ENCODE data around the gene DCAF5. TPM values are rescaled to one million over a fixed set of nuclear protein-coding genes. Genes with fewer than 3 reads are reported as not detected.
A peak's percentile ranks its signal among the peaks of the same experiment; 100 is the strongest.

The DCAF5 gene
- total RNA-seq, 1 donor from 2014 or later = 29.9 TPM

DNA sequence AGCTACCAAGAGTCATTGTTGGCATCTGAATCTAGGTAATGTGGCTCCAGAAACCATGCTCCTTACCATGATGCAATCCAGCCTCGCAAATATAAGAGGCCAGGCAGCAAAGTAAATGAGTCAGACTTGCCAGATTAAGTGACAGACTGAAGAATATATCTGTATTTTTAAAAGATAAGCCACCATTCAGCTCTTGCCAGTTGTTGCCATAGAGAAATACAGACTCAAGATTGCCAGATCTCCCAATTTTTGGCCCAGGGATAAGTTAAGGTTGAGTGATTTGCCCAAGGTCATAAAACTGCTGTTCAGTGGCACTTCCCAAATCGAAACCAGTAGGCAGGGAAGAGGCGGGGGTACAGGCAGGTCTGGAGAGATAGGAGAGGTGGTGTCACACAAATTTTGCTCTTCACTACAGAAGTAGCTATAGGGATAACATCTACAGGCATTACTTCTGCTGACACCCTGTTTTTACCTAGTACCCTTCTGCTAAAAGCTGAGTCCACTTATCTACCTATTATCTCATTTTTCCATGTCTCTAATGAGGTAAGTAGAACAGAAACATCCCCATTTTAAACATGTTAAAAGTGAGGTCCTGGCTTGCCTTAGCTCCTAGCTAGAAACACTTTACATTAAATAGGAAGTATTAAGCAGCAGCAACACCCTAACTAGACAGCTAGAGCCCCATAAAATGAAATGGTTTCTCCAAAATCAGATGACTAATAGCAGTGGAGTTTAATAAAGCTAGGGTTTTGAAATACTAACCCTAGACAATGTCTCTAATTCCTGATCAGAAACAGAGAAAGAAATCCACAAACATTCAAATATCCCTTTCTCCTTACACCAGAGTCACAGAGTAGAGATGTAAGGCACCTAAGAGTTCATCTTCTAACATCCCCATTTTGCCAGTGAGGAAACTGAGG lies 19.5 kb downstream of the DCAF5 start:
- no peaks in the 10 kb centered on the region for H3K27me3 Mint-ChIP-seq
- peak overlapping the region; percentile 58 for H3K27ac Mint-ChIP-seq
- intact Hi-C loops (cut with micrococcal nuclease) = loop anchor here (2.0 to 5.0 kb wide), 2 partner anchors 17 to 104 kb away; no protein-coding TSS in a partner anchor
- no peaks in the 10 kb centered on the region for H3K9me3 Mint-ChIP-seq
- H3K36me3 Mint-ChIP-seq (ENCODE audit: low read depth) = peaks cover 7% of the 10 kb centered on the region
- peaks cover 37% of the 10 kb centered on the region for H3K4me1 Mint-ChIP-seq
- H3K4me3 Mint-ChIP-seq = no peak overlapping the region
- DNase-seq = no peak

DNA sequence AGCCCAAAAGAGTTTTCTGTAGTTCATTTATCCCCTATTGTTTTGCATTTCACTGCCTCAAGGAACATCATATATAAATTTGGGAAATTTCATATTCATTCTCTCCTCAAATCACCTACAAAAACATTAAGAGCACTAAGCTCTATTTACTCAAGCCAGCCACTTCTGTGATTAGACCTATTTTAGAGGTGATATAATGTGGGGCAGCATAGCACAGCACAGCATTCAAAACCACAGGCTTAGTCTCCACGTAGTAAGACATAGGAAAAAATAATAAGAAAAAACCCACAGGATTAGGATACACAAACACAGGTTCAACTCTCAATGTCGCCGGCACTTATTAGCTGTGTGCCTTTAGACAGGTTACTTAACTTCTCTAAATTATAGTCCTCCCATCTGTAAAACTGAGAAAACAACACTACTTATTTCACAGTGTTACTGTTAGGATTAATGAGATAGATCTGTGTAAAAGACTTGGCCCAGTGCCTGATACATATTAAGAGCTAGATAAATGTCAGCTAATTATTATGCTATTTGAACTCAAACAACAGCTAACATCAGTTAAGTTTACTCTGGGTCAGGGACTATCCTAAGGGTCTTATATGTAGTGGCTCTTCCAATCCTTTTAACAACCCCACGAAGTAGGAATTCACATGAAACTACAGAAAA lies 20.3 kb downstream of the DCAF5 start:
- peaks cover 31% of the 10 kb centered on the region for H3K4me1 Mint-ChIP-seq
- H3K9me3 Mint-ChIP-seq = no peaks in the 10 kb centered on the region
- H3K27me3 Mint-ChIP-seq = no peaks in the 10 kb centered on the region
- H3K27ac Mint-ChIP-seq = no peak overlapping the region
- peaks cover 5% of the 10 kb centered on the region for H3K36me3 Mint-ChIP-seq (ENCODE audit: low read depth)
- intact Hi-C loops (cut with micrococcal nuclease) = loop anchor here (2.0 to 5.0 kb wide), 2 partner anchors 18 to 105 kb away; no protein-coding TSS in a partner anchor
- H3K4me3 Mint-ChIP-seq = no peak overlapping the region
- DNase-seq = no peak

DNA sequence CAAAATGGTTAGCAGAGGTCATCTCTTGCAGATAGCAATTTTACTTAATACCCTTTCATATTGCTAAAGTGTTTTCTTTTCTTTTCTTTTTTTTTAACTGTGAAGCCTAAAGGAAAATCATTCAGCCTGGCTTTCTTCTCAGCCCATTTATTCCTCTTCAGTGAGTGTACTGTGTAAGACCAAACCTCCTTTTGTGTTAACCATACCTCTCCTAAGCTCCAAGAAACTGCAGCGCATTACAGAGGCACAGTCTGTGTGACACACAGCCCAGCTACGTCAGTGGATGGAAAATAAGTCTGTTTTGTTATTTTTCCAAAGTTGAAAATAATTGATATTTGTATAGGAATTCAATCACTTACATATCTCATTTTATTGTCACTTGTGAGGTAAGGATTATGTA lies 21.7 kb downstream of the DCAF5 start:
- no peaks in the 10 kb centered on the region for H3K27me3 Mint-ChIP-seq
- DNase-seq = no peak
- no peaks in the 10 kb centered on the region for H3K36me3 Mint-ChIP-seq (ENCODE audit: low read depth)
- no peaks in the 10 kb centered on the region for H3K9me3 Mint-ChIP-seq
- intact Hi-C loops (cut with micrococcal nuclease) = loop anchor here (5.0 kb wide), 1 partner anchor 106 kb away; no protein-coding TSS in a partner anchor
- no peak overlapping the region for H3K27ac Mint-ChIP-seq
- H3K4me3 Mint-ChIP-seq = no peak overlapping the region
- peaks cover 26% of the 10 kb centered on the region for H3K4me1 Mint-ChIP-seq

DNA sequence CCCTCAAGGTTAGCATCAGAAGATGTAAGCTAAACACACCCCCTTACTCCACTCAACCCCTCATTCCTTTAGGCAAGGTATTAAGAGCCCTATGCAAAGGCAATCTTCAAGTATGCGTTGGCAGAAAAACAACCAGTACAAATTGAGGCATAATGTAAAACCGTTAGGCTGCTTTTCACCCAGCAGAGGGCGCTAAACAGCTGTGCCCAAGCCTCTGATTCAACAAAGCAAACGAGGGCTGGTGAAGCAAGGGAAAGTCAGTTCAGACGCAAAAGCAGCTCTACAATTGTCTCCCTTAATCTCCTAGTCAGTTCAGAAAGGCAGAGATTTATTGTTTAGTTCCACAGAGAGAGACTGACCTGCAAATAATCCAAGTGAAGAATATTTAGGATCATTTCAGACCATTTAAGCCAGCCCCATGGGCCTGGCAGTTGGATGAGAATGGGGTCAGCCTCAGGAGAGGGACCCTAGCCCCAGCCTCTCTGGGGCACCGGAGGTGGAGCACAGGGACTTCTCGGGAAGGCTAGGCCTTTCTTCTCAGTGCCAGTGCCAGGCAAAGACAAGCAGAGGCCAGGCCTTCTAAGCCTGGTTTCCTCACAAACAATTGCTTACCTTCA lies 23.5 kb downstream of the DCAF5 start:
- no peaks in the 10 kb centered on the region for H3K9me3 Mint-ChIP-seq
- no peak overlapping the region for H3K27ac Mint-ChIP-seq
- H3K36me3 Mint-ChIP-seq (ENCODE audit: low read depth) = no peaks in the 10 kb centered on the region
- H3K4me3 Mint-ChIP-seq = no peak overlapping the region
- H3K27me3 Mint-ChIP-seq = no peaks in the 10 kb centered on the region
- intact Hi-C loops (cut with micrococcal nuclease) = loop anchor here (2.0 to 5.0 kb wide), 2 partner anchors 61 to 333 kb away; partner anchors contain the start of gene EXD2
- peak; percentile 89 for DNase-seq
- H3K4me1 Mint-ChIP-seq = peaks cover 26% of the 10 kb centered on the region

DNA sequence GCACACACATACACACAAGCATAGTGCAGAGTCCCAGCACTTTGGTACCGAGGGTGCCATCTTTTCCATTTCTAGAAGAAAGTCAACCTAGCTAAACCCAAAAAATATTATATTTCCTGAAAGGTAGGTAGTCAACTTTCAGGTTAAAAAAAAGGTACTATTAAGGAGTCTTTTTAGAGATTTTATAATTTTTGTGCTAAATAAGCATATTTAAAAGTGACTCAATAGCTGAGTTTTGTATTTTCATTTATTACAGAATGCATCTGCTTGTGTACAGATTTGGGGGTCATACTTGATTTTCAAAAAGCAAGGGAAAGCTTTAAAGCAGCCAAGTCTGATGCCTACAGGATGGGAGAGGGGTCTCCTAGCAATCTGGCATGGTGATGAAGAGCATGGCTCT lies 34.6 kb downstream of the DCAF5 start:
- H3K9me3 Mint-ChIP-seq = no peaks in the 10 kb centered on the region
- peaks cover 56% of the 10 kb centered on the region for H3K36me3 Mint-ChIP-seq (ENCODE audit: low read depth)
- intact Hi-C loops (cut with micrococcal nuclease) = no loop called here
- DNase-seq = no peak
- no peaks in the 10 kb centered on the region for H3K27me3 Mint-ChIP-seq
- H3K27ac Mint-ChIP-seq = no peak overlapping the region
- no peak overlapping the region for H3K4me3 Mint-ChIP-seq
- H3K4me1 Mint-ChIP-seq = peaks cover 17% of the 10 kb centered on the region

DNA sequence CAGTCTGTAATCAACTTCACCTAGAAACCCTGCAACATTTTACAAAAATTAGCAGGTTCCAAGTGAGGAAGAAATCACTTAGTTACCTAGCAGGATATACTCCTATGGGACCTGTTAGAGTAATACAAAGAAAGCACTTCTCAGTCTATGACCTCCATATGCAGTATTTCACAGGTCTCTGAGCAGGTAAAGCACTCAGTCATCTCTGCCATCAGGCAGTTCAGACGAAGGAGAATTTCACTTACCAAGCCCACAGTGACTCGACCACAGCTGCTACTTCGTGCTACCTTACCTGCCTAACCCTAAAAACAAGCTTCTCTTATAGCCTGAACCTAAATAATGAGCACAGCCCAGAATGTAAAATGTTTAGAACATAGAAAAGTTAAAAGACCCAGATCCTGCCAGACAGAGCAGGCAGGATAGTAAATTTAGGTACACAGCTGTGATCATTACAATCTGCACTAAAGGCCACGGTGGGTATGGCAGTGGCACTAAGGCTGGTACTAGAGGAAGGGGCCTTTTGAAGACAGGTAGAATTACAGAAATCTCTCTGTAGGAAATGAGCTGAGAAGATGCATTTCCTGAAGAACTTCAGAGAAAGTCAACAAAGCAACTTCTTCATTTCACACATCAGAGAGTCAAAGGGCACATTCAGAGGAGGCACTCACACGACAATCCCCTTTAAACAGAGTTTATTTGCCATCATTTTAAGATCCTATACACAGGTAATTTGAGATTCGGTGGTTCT lies 35.7 kb downstream of the DCAF5 start:
- intact Hi-C loops (cut with micrococcal nuclease) = no loop called here
- H3K4me3 Mint-ChIP-seq = no peak overlapping the region
- no peaks in the 10 kb centered on the region for H3K27me3 Mint-ChIP-seq
- H3K9me3 Mint-ChIP-seq = no peaks in the 10 kb centered on the region
- H3K36me3 Mint-ChIP-seq (ENCODE audit: low read depth) = peaks cover 57% of the 10 kb centered on the region
- DNase-seq = no peak
- peaks cover 17% of the 10 kb centered on the region for H3K4me1 Mint-ChIP-seq
- H3K27ac Mint-ChIP-seq = peak overlapping the region; percentile 20

DNA sequence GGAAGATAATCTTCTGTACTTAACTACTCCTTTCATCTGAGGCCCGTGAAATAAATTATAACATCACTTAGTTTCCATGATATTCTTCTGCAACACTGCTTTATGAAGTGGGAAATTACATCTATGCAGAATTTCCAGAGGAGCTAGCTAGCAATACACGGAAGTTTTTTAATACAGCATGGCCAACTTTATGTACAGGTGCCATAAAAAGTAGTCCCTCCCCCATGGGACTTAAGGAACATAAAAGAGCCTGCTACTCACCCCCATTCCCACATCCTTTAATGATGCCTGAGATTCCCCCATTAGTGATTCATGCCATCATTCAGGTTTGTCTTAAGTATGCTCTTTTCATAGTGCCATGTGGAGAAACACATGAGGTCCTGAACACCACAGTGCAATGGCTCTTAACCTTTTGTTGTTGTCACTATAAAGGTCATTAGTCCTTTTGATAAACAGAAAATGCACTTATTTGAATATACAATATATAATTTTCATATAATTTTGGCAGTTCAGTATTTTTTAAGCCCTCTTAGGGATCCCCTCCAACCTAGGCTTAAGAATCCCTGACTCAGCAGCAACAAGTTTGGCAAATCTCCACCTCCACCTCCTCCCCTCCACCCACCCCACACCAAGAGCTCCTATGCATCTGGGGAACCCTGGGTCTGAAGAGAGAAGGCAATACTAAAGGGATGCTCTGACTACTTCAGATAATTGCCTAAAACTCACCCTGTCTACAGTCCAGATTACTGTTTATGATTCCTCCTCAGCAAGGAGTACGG lies 37.3 kb downstream of the DCAF5 start:
- H3K36me3 Mint-ChIP-seq (ENCODE audit: low read depth) = peaks cover 52% of the 10 kb centered on the region
- H3K4me3 Mint-ChIP-seq = no peak overlapping the region
- intact Hi-C loops (cut with micrococcal nuclease) = no loop called here
- H3K9me3 Mint-ChIP-seq = no peaks in the 10 kb centered on the region
- DNase-seq = no peak
- H3K27me3 Mint-ChIP-seq = no peaks in the 10 kb centered on the region
- peaks cover 11% of the 10 kb centered on the region for H3K4me1 Mint-ChIP-seq
- H3K27ac Mint-ChIP-seq = no peak overlapping the region

DNA sequence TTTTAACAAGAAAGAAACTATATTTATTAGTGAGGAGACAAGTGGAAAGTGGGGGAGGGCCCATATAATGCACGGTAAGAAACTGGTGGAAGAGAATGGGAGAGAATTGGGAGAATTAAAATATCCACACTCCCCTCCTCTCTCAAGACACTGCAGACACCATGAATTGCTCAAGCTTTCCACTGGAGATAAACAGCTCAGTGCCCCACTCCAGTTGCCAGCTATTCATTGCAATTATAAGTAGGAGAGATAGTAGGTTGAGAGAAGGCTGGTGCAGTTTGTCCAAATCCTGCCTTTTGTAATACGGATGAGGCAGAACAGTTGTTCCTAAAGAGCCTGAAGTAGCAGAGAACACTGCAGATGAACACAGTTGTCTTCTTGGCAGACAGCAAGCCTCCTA lies 38.2 kb downstream of the DCAF5 start:
- Mint-ChIP-seq H3K36me3 (ENCODE audit: low read depth) (peaks cover 48% of the 10 kb centered on the region), H3K9me3 (no peaks in the 10 kb centered on the region), H3K27ac (no peak overlapping the region), H3K4me3 (no peak overlapping the region), H3K27me3 (no peaks in the 10 kb centered on the region), H3K4me1 (peaks cover 11% of the 10 kb centered on the region)
- intact Hi-C loops (cut with micrococcal nuclease) = no loop called here
- no peak for DNase-seq

DNA sequence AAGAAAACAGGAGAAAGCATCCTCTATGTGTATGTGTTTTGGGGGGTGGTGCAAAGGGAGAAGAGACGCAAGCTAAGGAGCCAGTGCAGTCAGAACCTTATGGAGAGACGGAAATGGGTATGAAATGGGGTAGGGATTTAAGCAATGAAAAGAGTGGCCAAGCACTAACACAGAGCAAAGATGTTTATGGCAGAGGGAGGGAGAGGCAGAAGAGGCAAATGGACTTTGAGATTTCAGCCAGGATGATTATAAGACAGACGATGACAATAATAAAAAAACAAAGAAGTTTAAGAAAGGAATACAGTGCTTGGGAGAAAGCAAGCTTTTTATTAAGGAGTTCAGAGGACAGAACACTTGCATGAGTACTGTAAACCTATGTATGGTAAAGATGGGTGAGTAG lies 44.6 kb downstream of the DCAF5 start:
- H3K9me3 Mint-ChIP-seq = no peaks in the 10 kb centered on the region
- no peak overlapping the region for H3K27ac Mint-ChIP-seq
- no peaks in the 10 kb centered on the region for H3K4me1 Mint-ChIP-seq
- no peak for DNase-seq
- no peak overlapping the region for H3K4me3 Mint-ChIP-seq
- peaks cover 16% of the 10 kb centered on the region for H3K36me3 Mint-ChIP-seq (ENCODE audit: low read depth)
- intact Hi-C loops (cut with micrococcal nuclease) = no loop called here
- H3K27me3 Mint-ChIP-seq = no peaks in the 10 kb centered on the region

DNA sequence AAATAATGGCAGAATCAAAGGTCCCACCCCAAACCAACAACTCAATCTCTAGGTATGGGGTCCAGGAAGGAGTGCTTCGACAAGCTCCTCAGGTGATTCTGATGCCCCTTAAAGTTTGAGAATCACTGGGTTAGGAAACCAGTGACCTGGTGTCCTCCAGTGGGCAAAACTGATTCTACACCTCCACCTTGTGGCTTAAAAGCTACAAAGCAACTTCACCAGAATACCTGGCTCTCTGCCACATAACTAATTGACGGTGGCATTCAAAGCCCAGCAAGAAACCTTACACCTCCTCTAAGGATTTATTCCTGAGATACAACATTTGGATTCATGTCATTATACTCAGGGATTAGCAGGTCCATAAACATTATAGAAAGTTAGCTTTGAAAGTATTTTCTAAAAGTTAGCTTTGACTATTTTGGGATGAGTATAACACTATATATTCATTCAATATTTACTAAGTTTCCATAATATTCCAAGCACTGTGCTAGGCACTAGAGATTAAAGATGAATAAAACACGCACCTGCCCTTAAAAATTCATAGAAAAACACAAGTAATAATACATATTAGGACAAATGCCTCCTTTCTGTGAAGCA lies 45.4 kb downstream of the DCAF5 start:
- peak; percentile 79 for DNase-seq
- intact Hi-C loops (cut with micrococcal nuclease) = loop anchor here (1.0 kb wide), 2 partner anchors 196 to 244 kb away; no protein-coding TSS in a partner anchor
- no peak overlapping the region for H3K4me3 Mint-ChIP-seq
- no peaks in the 10 kb centered on the region for H3K27me3 Mint-ChIP-seq
- H3K9me3 Mint-ChIP-seq = no peaks in the 10 kb centered on the region
- H3K36me3 Mint-ChIP-seq (ENCODE audit: low read depth) = peaks cover 14% of the 10 kb centered on the region
- no peaks in the 10 kb centered on the region for H3K4me1 Mint-ChIP-seq
- no peak overlapping the region for H3K27ac Mint-ChIP-seq

DNA sequence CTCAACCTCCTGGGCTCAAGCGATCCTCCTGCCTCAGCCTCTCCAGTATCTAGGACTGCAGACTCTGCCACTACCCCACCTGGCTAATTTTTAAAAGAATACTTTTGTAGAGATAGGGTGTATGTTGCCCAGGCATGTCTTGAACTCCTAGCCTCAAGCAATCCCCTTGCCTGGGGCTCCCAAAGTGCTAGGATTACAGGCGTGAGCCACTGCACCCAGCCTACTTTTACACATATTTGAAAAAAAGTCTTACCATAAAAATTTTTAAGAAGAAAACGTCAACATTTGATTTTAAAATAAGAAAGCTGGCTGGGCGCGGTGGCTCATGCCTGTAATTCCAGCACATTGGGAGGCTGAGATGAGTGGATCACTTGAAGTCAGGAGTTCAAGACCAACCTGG lies 46.5 kb downstream of the DCAF5 start:
- Mint-ChIP-seq H3K4me3 (no peak overlapping the region), H3K27ac (no peak overlapping the region), H3K4me1 (peaks cover under 1% of the 10 kb centered on the region), H3K9me3 (no peaks in the 10 kb centered on the region), H3K36me3 (ENCODE audit: low read depth) (peaks cover 11% of the 10 kb centered on the region), H3K27me3 (no peaks in the 10 kb centered on the region)
- intact Hi-C loops (cut with micrococcal nuclease) = no loop called here
- DNase-seq = no peak

DNA sequence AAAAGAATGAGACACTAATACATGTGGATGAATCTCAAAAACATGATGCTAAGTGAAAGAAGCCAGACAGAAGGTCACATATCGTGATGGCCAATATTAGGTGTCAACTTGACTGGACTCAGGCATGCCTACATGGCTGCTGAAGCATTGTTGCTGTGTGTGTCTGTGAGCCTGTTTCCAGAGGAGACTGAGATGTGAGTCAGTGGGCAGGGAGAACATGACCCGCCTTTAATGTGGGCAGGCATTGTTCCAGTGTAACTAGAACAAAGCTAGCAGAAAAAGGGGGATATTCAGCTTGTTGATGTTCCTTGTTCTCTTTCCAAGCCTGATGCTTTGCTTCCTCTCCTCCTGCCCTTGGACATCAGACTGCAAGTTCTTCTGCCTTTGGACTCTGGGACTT lies 47.6 kb downstream of the DCAF5 start:
- Mint-ChIP-seq H3K4me1 (peaks cover 6% of the 10 kb centered on the region), H3K4me3 (no peak overlapping the region), H3K36me3 (ENCODE audit: low read depth) (peaks cover 9% of the 10 kb centered on the region), H3K27me3 (no peaks in the 10 kb centered on the region), H3K9me3 (no peaks in the 10 kb centered on the region), H3K27ac (no peak overlapping the region)
- no peak for DNase-seq
- intact Hi-C loops (cut with micrococcal nuclease) = no loop called here

Measured in activated CD4-positive, alpha-beta T cell treated with anti-CD3 and anti-CD28 coated beads, Interleukin-2, amount 10 ng/mL, durations not matched to agents 24 days and 14 days (primary cell).